PFSK-1 (cell line): ENCODE measurements around the gene TRAPPC3.

Experiments
- FOXP2 ChIP-seq: optimal IDR thresholded peaks from 2 replicates; pipeline ENCODE3; 2011; ENCODE audit warnings: borderline replicate concordance, control low read depth, inconsistent platforms; ENCODE audit not compliant: insufficient read depth; ENCODE audit errors: extremely low read length, extremely low read depth
- POLR2AphosphoS5 ChIP-seq: IDR thresholded peaks from 2 replicates; pipeline ENCODE4 v1.6.1; 2012; ENCODE audit warnings: low read depth, mild to moderate bottlenecking, control low read depth, low read length, moderate library complexity
- REST ChIP-seq, 2 experiments: IDR thresholded peaks; 2 replicates each; pipeline versions ENCODE4 v1.6.1 to v1.8.0; 2011 to 2012; ENCODE audit warnings: low read depth in 2 of 2, low read length in 2 of 2, control low read depth in 1 of 2, inconsistent platforms in 1 of 2, mild to moderate bottlenecking in 1 of 2, moderate library complexity in 1 of 2; ENCODE audit not compliant: insufficient read depth in 1 of 2
- SIN3A ChIP-seq: IDR thresholded peaks from 2 replicates; pipeline ENCODE4 v1.6.1; 2012; ENCODE audit warnings: mild to moderate bottlenecking, low read length, moderate library complexity, borderline replicate concordance; ENCODE audit not compliant: insufficient read depth
- TAF1 ChIP-seq: IDR thresholded peaks from 2 replicates; pipeline ENCODE4 v1.6.1; 2012; ENCODE audit warnings: low read length, control low read depth, borderline replicate concordance; ENCODE audit not compliant: insufficient read depth

The TRAPPC3 gene

GRCh38 chr1:36096500-36097432, 52.5 kb downstream of the TRAPPC3 start:
- TF ChIP-seq POLR2AphosphoS5 (no peak), FOXP2 (no peak), TAF1 (no peak)

GRCh38 chr1:36095760-36096405, 53.4 kb downstream of the TRAPPC3 start:
- TF ChIP-seq SIN3A (no peak), REST (IDR thresholded peaks at IDR 0.05; ENCODE audit: insufficient read depth in 1 of 2, low read depth in 2 of 2, low read length in 2 of 2) (no peak), TAF1 (no peak), POLR2AphosphoS5 (no peak), FOXP2 (no peak)

GRCh38 chr1:36094621-36095061, 54.6 kb downstream of the TRAPPC3 start:
- TF ChIP-seq TAF1, result no peak
- TF ChIP-seq FOXP2, result no peak
- TF ChIP-seq REST (IDR thresholded peaks at IDR 0.05; ENCODE audit: insufficient read depth in 1 of 2, low read depth in 2 of 2, low read length in 2 of 2), result no peak
- no peak for TF ChIP-seq SIN3A
- TF ChIP-seq POLR2AphosphoS5, result no peak

- TF ChIP-seq REST (IDR thresholded peaks at IDR 0.05; ENCODE audit: insufficient read depth in 1 of 2, low read depth in 2 of 2, low read length in 2 of 2) (no peak), POLR2AphosphoS5 (no peak), FOXP2 (no peak), TAF1 (no peak), SIN3A (no peak)
These were observed 55.4 kb downstream of the TRAPPC3 start for GRCh38 chr1:36093929-36094328.

GRCh38 chr1:36093226-36093625, 56.1 kb downstream of the TRAPPC3 start:
- TF ChIP-seq TAF1, result no peak

- TF ChIP-seq POLR2AphosphoS5, result no peak
- no peak for TF ChIP-seq FOXP2
- no peak for TF ChIP-seq TAF1
- no peak for TF ChIP-seq SIN3A
- no peak for TF ChIP-seq REST (IDR thresholded peaks at IDR 0.05; ENCODE audit: insufficient read depth in 1 of 2, low read depth in 2 of 2, low read length in 2 of 2)
These were observed 56.5 kb downstream of the TRAPPC3 start for GRCh38 chr1:36092798-36093185.
